Keratinocyte (primary cell): ENCODE measurements around the gene ZSCAN31. TPM values are rescaled to one million over a fixed set of nuclear protein-coding genes. Genes with fewer than 3 reads are reported as not detected.

ENCODE experiments used
- DNase-seq: peaks from one replicate; pipeline ENCODE4 v3.0.0-alpha.2; 2011; ENCODE audit warnings: low read depth, missing footprints, low spot score
- FAIRE-seq: peaks from 2 replicates; lab custom pipeline; 2011; peaks lifted over from hg19 to GRCh38; lab: Jason Lieb, UNC
- H2AFZ ChIP-seq: 2 replicates; pipeline ENCODE4 v1.6.0; 2012; ENCODE audit warnings: low read length, control low read depth, inconsistent platforms; ENCODE audit not compliant: control insufficient read depth
- H3K27ac ChIP-seq: 2 replicates; pipeline ENCODE4 v1.5.1; 2011; ENCODE audit warnings: low read length; ENCODE audit not compliant: control insufficient read depth, insufficient read depth
- H3K27me3 ChIP-seq: 3 replicates; pipeline ENCODE4 v1.6.0; 2011; ENCODE audit warnings: low read length; ENCODE audit not compliant: control insufficient read depth, insufficient read depth; ENCODE audit errors: extremely low read depth
- H3K36me3 ChIP-seq, 2 experiments: 2 replicates in 1 of 2; 3 replicates in 1 of 2; pipeline ENCODE4 v1.5.1; 2011; ENCODE audit warnings: low read length in 2 of 2, mild to moderate bottlenecking in 1 of 2; ENCODE audit not compliant: control insufficient read depth in 2 of 2, insufficient read depth in 2 of 2; ENCODE audit errors: extremely low read depth in 1 of 2
- H3K4me1 ChIP-seq: 3 replicates; pipeline ENCODE4 v1.5.1; 2011; ENCODE audit warnings: low read length; ENCODE audit not compliant: control insufficient read depth, insufficient read depth; ENCODE audit errors: extremely low read depth
- H3K4me2 ChIP-seq: 3 replicates; pipeline ENCODE4 v1.6.0; 2011; ENCODE audit warnings: low read depth, low read length; ENCODE audit not compliant: control insufficient read depth, insufficient read depth; ENCODE audit errors: extremely low read depth
- H3K4me3 ChIP-seq, 3 experiments: fragments of 200-600 bp in 1 of 3; sonication (generic) in 1 of 3; 2 replicates in 2 of 3; 3 replicates in 1 of 3; pipeline ENCODE4 v1.5.1; 2011 to 2016; ENCODE audit warnings: low read length in 3 of 3, mild to moderate bottlenecking in 3 of 3, control low read depth in 2 of 3, inconsistent platforms in 1 of 3, low read depth in 1 of 3, mixed read lengths in 1 of 3, mixed run types in 1 of 3, moderate library complexity in 1 of 3; ENCODE audit not compliant: control insufficient read depth in 2 of 3, insufficient read depth in 2 of 3; ENCODE audit errors: extremely low read depth in 1 of 3
- H3K79me2 ChIP-seq: 2 replicates; pipeline ENCODE4 v1.6.0; 2012; ENCODE audit warnings: low read length; ENCODE audit not compliant: control insufficient read depth, insufficient read depth
- H3K9ac ChIP-seq: 3 replicates; pipeline ENCODE4 v1.6.0; 2011; ENCODE audit warnings: low read length; ENCODE audit not compliant: control insufficient read depth, insufficient read depth; ENCODE audit errors: extremely low read depth
- H3K9me1 ChIP-seq: 3 replicates; pipeline ENCODE4 v1.6.0; 2011; ENCODE audit warnings: low read length; ENCODE audit not compliant: control insufficient read depth, insufficient read depth; ENCODE audit errors: extremely low read depth
- H3K9me3 ChIP-seq: 2 replicates; pipeline ENCODE4 v1.5.1; 2012; ENCODE audit warnings: low read depth, low read length; ENCODE audit not compliant: control insufficient read depth
- H4K20me1 ChIP-seq: 3 replicates; pipeline ENCODE4 v1.6.0; 2011; ENCODE audit warnings: low read length; ENCODE audit not compliant: control insufficient read depth, insufficient read depth; ENCODE audit errors: extremely low read depth
- CTCF ChIP-seq, 3 experiments: IDR thresholded peaks in 1 of 3; conservative IDR thresholded peaks in 1 of 3; optimal IDR thresholded peaks in 1 of 3; 2 replicates in 2 of 3; 3 replicates in 1 of 3; pipeline versions ENCODE3 to v1.5.1; 2011; ENCODE audit warnings: low read length in 3 of 3, mild to moderate bottlenecking in 3 of 3, moderate library complexity in 2 of 3, control low read depth in 1 of 3, inconsistent platforms in 1 of 3; ENCODE audit not compliant: insufficient read depth in 2 of 3; ENCODE audit errors: extremely low read depth in 1 of 3
- EZH2 ChIP-seq: IDR thresholded peaks from one replicate; pipeline ENCODE4 v1.6.1; 2012; ENCODE audit warnings: inconsistent platforms, mild to moderate bottlenecking, low read length, moderate library complexity
- dilution Hi-C: fragments of 300-500 bp; cut with MboI; formaldehyde crosslinking; loops from one replicate; pipeline ENCODE4 v1.7.0; 2020; ENCODE audit warnings: low sequenced_read_pairs; ENCODE audit not compliant: extremely low pct_ligation_motif_present
- polyA plus RNA-seq, 5 experiments: library from polyadenylated mRNA; depleted of rRNA in 3 of 5; stranded (reverse) in 3 of 5; stranded (forward) in 1 of 5; unstranded in 1 of 5; fragments of >200 nt; gene quantifications; 1 replicate in 1 of 5; 2 replicates in 3 of 5; 3 replicates in 1 of 5; pipeline versions ENCODE4 v1.2.1 to v1.2.3, GENCODE V29; 2011 to 2012; ENCODE audit warnings: missing spikeins in 2 of 5, low read depth in 1 of 5, low replicate concordance in 1 of 5

The ZSCAN31 gene
- polyA plus RNA-seq, 1 donor (not counting 4 experiments of a cell fraction or from before 2014, with no cell fraction given): 14.4 TPM

- DNase-seq (no peak), FAIRE-seq (no peak)
- Histone ChIP-seq H3K27ac (no peak overlapping the region), H3K4me3 (no peak overlapping the region), H3K9me3 (no peaks in the 10 kb centered on the region), H3K4me1 (peaks cover 13% of the 10 kb centered on the region), H3K9me1 (no peaks in the 10 kb centered on the region), H3K27me3 (no peaks in the 10 kb centered on the region), H3K4me2 (no peak overlapping the region), H3K9ac (no peak overlapping the region), H2AFZ (no peak overlapping the region), H3K79me2 (no peaks in the 10 kb centered on the region), H4K20me1 (no peaks in the 10 kb centered on the region), H3K36me3 (no peaks in the 10 kb centered on the region)
- TF ChIP-seq CTCF (optimal IDR thresholded peaks at IDR 0.05 in 1 of 3, IDR thresholded peaks at IDR 0.05 in 1 of 3, conservative IDR thresholded peaks at IDR 0.05 in 1 of 3; ENCODE audit: extremely low read depth in 1 of 3, insufficient read depth in 2 of 3, low read length in 3 of 3) (no peak), EZH2 (no peak)
- dilution Hi-C loops: no loop called here
These were observed 2.3 kb downstream of the ZSCAN31 start for GRCh38 chr6:28333599-28334018.

GRCh38 chr6:28333047-28333446 is 2.9 kb downstream of the ZSCAN31 start:
- TF ChIP-seq CTCF (optimal IDR thresholded peaks at IDR 0.05 in 1 of 3, IDR thresholded peaks at IDR 0.05 in 1 of 3, conservative IDR thresholded peaks at IDR 0.05 in 1 of 3; ENCODE audit: extremely low read depth in 1 of 3, insufficient read depth in 2 of 3, low read length in 3 of 3) (no peak), EZH2 (no peak)
- no peak overlapping the region for H3K9ac ChIP-seq
- no peak for DNase-seq
- no peak overlapping the region for H2AFZ ChIP-seq
- H3K36me3 ChIP-seq: no peaks in the 10 kb centered on the region
- no peaks in the 10 kb centered on the region for H3K9me1 ChIP-seq
- no peaks in the 10 kb centered on the region for H3K9me3 ChIP-seq
- H3K79me2 ChIP-seq: no peaks in the 10 kb centered on the region
- no peaks in the 10 kb centered on the region for H3K27me3 ChIP-seq
- H3K27ac ChIP-seq: no peak overlapping the region
- FAIRE-seq: no peak
- dilution Hi-C loops: no loop called here
- no peak overlapping the region for H3K4me2 ChIP-seq
- H4K20me1 ChIP-seq: no peaks in the 10 kb centered on the region
- no peak overlapping the region for H3K4me3 ChIP-seq
- peaks cover 13% of the 10 kb centered on the region for H3K4me1 ChIP-seq
